ENCODE data around the gene CCDC30. TPM values are rescaled to one million over a fixed set of nuclear protein-coding genes. Genes with fewer than 3 reads are reported as not detected.

Gene CCDC30
- total RNA-seq, 4 donors from 2014 or later: 0.75 to 3.7 (median 1.7) TPM

DNA sequence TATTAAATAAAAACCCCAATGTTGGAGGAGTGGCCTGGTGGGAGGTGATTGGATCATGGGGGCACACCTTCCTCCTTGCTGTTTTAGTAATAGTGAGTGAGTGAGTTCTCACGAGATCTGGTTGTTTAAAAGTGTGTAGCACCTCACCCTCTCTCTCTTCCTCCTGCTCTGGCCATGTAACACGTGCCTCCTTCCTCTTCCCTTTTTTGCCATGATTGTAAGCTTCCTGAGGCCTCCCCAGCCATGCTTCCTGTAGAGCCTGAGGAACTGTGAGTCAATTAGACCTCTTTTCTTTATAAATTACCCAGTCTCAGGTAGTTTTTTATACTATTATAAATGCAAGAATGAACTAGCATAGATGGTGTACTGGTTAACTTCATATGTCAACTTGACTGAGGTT lies 68.0 kb downstream of the CCDC30 start:
- WGBS, 2 donors (ENCODE audit: low coverage in 1 of 2): 50 to 68% methylated on average over 1 to 2 of the region's 2 CpGs
- intact Hi-C loops (cut with DNase I; ENCODE audit: low total_unique reads): no loop called here
- in situ Hi-C loops (cut with MboI; ENCODE audit: low pct_ligation_motif_present in 1 of 4, low pct_unique_long_range_greater_than_20kb in 1 of 4, low sequenced_read_pairs in 3 of 4): no loop called here

DNA sequence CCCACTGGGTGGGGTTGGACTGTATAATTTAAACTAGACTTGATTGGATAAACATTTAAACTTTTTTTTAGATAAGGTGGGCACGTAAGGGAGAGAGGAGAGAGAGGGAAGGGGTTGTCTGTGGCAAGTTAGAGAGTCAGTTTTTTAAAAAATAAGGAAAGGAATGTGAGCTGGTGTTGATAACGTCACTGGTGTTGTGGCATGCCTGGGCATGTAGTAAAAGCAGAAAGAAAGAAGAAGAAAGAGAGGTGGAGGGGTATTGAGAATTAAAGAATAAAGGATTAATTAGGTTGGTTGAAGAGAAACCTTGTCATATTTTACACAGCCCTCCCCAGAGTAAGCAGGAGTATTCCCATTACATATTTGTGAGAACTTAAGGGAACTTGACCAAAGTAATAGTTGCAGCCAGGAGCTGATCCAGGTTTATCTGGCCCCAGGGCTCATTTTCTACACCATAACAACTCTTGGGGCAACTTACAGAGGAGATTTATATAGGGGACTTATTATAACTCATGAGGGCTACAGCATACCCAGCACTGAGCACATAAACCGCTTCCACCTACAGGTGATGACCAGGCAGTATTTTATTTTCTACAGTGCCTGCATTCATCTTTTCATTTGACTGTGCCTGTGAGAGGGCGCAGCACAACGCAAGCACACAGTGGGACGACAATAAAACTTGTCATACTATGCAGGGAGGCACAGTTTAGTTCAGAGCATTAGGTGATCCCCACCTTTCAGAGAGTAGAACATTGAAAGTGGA lies 70.2 kb downstream of the CCDC30 start:
- TF ChIP-seq POLR2A (IDR thresholded peaks at IDR 0.05) (no peak), POLR2AphosphoS5 (IDR thresholded peaks at IDR 0.05) (no peak), EP300 (IDR thresholded peaks at IDR 0.05; ENCODE audit: low read depth) (no peak)
- TF ChIP-seq, protein P1, sequence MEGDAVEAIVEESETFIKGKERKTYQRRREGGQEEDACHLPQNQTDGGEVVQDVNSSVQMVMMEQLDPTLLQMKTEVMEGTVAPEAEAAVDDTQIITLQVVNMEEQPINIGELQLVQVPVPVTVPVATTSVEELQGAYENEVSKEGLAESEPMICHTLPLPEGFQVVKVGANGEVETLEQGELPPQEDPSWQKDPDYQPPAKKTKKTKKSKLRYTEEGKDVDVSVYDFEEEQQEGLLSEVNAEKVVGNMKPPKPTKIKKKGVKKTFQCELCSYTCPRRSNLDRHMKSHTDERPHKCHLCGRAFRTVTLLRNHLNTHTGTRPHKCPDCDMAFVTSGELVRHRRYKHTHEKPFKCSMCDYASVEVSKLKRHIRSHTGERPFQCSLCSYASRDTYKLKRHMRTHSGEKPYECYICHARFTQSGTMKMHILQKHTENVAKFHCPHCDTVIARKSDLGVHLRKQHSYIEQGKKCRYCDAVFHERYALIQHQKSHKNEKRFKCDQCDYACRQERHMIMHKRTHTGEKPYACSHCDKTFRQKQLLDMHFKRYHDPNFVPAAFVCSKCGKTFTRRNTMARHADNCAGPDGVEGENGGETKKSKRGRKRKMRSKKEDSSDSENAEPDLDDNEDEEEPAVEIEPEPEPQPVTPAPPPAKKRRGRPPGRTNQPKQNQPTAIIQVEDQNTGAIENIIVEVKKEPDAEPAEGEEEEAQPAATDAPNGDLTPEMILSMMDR (IDR thresholded peaks at IDR 0.05): no peak
- in situ Hi-C loops (cut with MboI; ENCODE audit: low pct_ligation_motif_present in 1 of 4, low pct_unique_long_range_greater_than_20kb in 1 of 4, low sequenced_read_pairs in 3 of 4): no loop called here
- Histone ChIP-seq H3K36me3 (no peaks in the 10 kb centered on the region), H3K4me1 (no peaks in the 10 kb centered on the region), H3K27me3 (no peaks in the 10 kb centered on the region), H3K4me3 (no peak overlapping the region), H3K9me3 (peaks cover 0 to 7% of the 10 kb centered on the region in 2 donors), H3K27ac (no peak overlapping the region)
- DNase-seq: no peak
- intact Hi-C loops (cut with DNase I; ENCODE audit: low total_unique reads): no loop called here
- WGBS, 2 donors (ENCODE audit: low coverage in 1 of 2): 49 to 83% methylated on average over 2 to 6 of the region's 6 CpGs

More for the DNA sequence above, 68.0 kb downstream of the CCDC30 start:
- TF ChIP-seq POLR2A (IDR thresholded peaks at IDR 0.05) (no peak), EP300 (IDR thresholded peaks at IDR 0.05; ENCODE audit: low read depth) (no peak), POLR2AphosphoS5 (IDR thresholded peaks at IDR 0.05) (no peak)
- TF ChIP-seq, protein P1 (IDR thresholded peaks at IDR 0.05): no peak
- no peaks in the 10 kb centered on the region for H3K4me1 ChIP-seq
- no peaks in the 10 kb centered on the region for H3K27me3 ChIP-seq
- H3K4me3 ChIP-seq: no peak overlapping the region
- no peak for DNase-seq
- no peak overlapping the region for H3K27ac ChIP-seq
- H3K9me3 ChIP-seq: no peaks in the 10 kb centered on the region
- no peaks in the 10 kb centered on the region for H3K36me3 ChIP-seq

DNA sequence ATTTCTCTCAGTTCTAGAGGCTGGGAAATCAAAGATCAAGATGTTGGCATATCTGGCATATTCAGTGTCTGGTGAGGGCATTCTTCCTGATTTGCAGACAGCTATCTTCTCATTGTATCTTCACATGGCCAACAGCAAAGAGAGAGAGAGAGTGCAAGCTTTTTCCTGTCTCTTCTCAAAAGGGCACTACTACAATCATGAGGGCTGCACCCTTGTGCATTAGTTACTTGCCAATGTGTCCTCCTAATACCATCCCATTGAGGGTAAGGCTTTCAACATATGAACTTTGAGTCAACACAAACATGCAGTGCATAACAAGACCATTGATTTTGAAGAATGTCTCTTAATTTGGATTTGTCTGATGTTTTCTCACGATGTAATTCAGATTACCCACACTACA lies 78.0 kb downstream of the CCDC30 start:
- in situ Hi-C loops (cut with MboI; ENCODE audit: low pct_ligation_motif_present in 1 of 4, low pct_unique_long_range_greater_than_20kb in 1 of 4, low sequenced_read_pairs in 3 of 4): no loop called here
- WGBS, 2 donors (ENCODE audit: low coverage in 1 of 2): 67 to 83% methylated on average over 1 of the region's 1 CpG
- Histone ChIP-seq H3K9me3 (peaks cover 0 to 7% of the 10 kb centered on the region in 2 donors), H3K36me3 (no peaks in the 10 kb centered on the region), H3K27me3 (no peaks in the 10 kb centered on the region), H3K4me3 (no peak overlapping the region), H3K27ac (no peak overlapping the region), H3K4me1 (no peaks in the 10 kb centered on the region)
- TF ChIP-seq, protein P1 (IDR thresholded peaks at IDR 0.05): no peak
- no peak for DNase-seq
- intact Hi-C loops (cut with DNase I; ENCODE audit: low total_unique reads): loop anchor here (5.0 kb wide), 1 partner anchor 1126 kb away; no protein-coding TSS in a partner anchor

DNA sequence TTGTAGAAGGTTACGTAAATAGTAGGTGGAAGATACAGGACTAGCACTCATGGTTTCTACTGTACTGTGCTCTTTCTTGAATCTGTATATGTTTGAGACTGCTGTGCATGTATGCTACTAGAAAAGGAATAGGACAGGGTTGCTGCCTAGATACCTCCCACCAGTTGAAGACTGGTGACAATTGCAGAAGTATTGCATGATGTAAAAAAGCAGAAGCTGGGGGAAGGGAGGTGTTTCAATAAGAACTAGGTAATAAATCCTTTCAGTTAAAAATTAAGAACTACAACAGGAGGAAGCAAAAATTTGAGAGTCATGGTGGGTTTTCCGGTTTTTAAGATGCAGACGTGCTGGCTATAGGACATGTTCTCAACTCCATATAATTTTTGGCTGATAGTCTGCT lies 88.1 kb downstream of the CCDC30 start:
- Histone ChIP-seq H3K9me3 (no peaks in the 10 kb centered on the region), H3K4me3 (no peak overlapping the region), H3K4me1 (no peaks in the 10 kb centered on the region), H3K27ac (no peak overlapping the region), H3K36me3 (no peaks in the 10 kb centered on the region), H3K27me3 (no peaks in the 10 kb centered on the region)
- TF ChIP-seq EP300 (IDR thresholded peaks at IDR 0.05; ENCODE audit: low read depth): no peak
- TF ChIP-seq, protein P1 (IDR thresholded peaks at IDR 0.05): no peak
- intact Hi-C loops (cut with DNase I; ENCODE audit: low total_unique reads) (no loop called here), in situ Hi-C loops (cut with MboI; ENCODE audit: low pct_ligation_motif_present in 1 of 4, low pct_unique_long_range_greater_than_20kb in 1 of 4, low sequenced_read_pairs in 3 of 4) (no loop called here)
- DNase-seq: no peak
- WGBS, 2 donors (ENCODE audit: low coverage in 1 of 2): 81 to 83% methylated on average over 3 of the region's 3 CpGs

Measured in transverse colon (tissue), 4 donors.